ENCODE measurements around the gene RBM22. TPM values are rescaled to one million over a fixed set of nuclear protein-coding genes. Genes with fewer than 3 reads are reported as not detected.

Gene RBM22
- total and polyA plus RNA-seq, 4 donors, result 27.2 to 49.9 (median 38.6) TPM

- Histone ChIP-seq H3K4me3 (no peak overlapping the region), H3K36me3 (ENCODE audit: control insufficient read depth in 4 of 4, insufficient read depth in 4 of 4, low read length in 4 of 4) (peaks cover 0 to 22% (median 11%) of the 10 kb centered on the region in 4 donors), H3K9me3 (ENCODE audit: control insufficient read depth in 4 of 4, insufficient read depth in 3 of 4, low read length in 3 of 4) (no peaks in the 10 kb centered on the region), H3K9ac (ENCODE audit: insufficient read depth in 1 of 2, low read length in 2 of 2) (no peak overlapping the region), H3K27ac (ENCODE audit: low read depth in 1 of 2, low read length in 1 of 2) (no peak overlapping the region), H3K4me1 (ENCODE audit: control insufficient read depth in 5 of 5, insufficient read depth in 5 of 5, low read length in 5 of 5) (peaks cover 0 to 2% (median 0%) of the 10 kb centered on the region in 5 donors), H3K27me3 (ENCODE audit: control insufficient read depth in 3 of 3, insufficient read depth in 3 of 3, low read length in 2 of 3) (no peaks in the 10 kb centered on the region)
- DNase-seq (no peak), ATAC-seq (ENCODE audit: insufficient read depth, low FRiP score) (no peak)
- TF ChIP-seq CTCF (IDR thresholded peaks at IDR 0.05; ENCODE audit: control extremely low read depth, extremely low read depth), result no peak
Measured at GRCh38 chr5:150740992-150741391, 40.1 kb upstream of the RBM22 start.

GRCh38 chr5:150738862-150739261 is 38.0 kb upstream of the RBM22 start:
- H3K9me3 ChIP-seq (ENCODE audit: control insufficient read depth in 4 of 4, insufficient read depth in 3 of 4, low read length in 3 of 4), result peaks cover 0 to 4% (median 0%) of the 10 kb centered on the region in 4 donors

GRCh38 chr5:150734579-150735384 is 33.9 kb upstream of the RBM22 start:
- no peak for TF ChIP-seq CTCF (IDR thresholded peaks at IDR 0.05; ENCODE audit: control extremely low read depth, extremely low read depth)
- DNase-seq (no peak), ATAC-seq (ENCODE audit: insufficient read depth, low FRiP score) (no peak)
- Histone ChIP-seq H3K9me3 (ENCODE audit: control insufficient read depth in 4 of 4, insufficient read depth in 3 of 4, low read length in 3 of 4) (peaks cover 0 to 4% (median 0%) of the 10 kb centered on the region in 4 donors), H3K9ac (ENCODE audit: insufficient read depth in 1 of 2, low read length in 2 of 2) (no peak overlapping the region), H3K4me1 (ENCODE audit: control insufficient read depth in 5 of 5, insufficient read depth in 5 of 5, low read length in 5 of 5) (peaks cover 0 to 3% (median 0%) of the 10 kb centered on the region in 5 donors), H3K27ac (ENCODE audit: low read depth in 1 of 2, low read length in 1 of 2) (peak overlapping the region in 1 of 2 donors; percentile 49), H3K27me3 (ENCODE audit: control insufficient read depth in 3 of 3, insufficient read depth in 3 of 3, low read length in 2 of 3) (no peaks in the 10 kb centered on the region), H3K36me3 (ENCODE audit: control insufficient read depth in 4 of 4, insufficient read depth in 4 of 4, low read length in 4 of 4) (peaks cover 5 to 44% (median 32%) of the 10 kb centered on the region in 4 donors), H3K4me3 (no peak overlapping the region)
- WGBS, 2 donors, result 54 to 82% methylated on average over 7 of the region's 7 CpGs

More at GRCh38 chr5:150738862-150739261, 38.0 kb upstream of the RBM22 start:
- Histone ChIP-seq H3K4me1 (ENCODE audit: control insufficient read depth in 5 of 5, insufficient read depth in 5 of 5, low read length in 5 of 5) (peaks cover 0 to 3% (median 0%) of the 10 kb centered on the region in 5 donors), H3K27ac (ENCODE audit: low read depth in 1 of 2, low read length in 1 of 2) (no peak overlapping the region), H3K27me3 (ENCODE audit: control insufficient read depth in 3 of 3, insufficient read depth in 3 of 3, low read length in 2 of 3) (no peaks in the 10 kb centered on the region), H3K4me3 (no peak overlapping the region), H3K9ac (ENCODE audit: insufficient read depth in 1 of 2, low read length in 2 of 2) (no peak overlapping the region), H3K36me3 (ENCODE audit: control insufficient read depth in 4 of 4, insufficient read depth in 4 of 4, low read length in 4 of 4) (peaks cover 2 to 41% (median 16%) of the 10 kb centered on the region in 4 donors)
- TF ChIP-seq CTCF (IDR thresholded peaks at IDR 0.05; ENCODE audit: control extremely low read depth, extremely low read depth), result no peak
- DNase-seq (no peak), ATAC-seq (ENCODE audit: insufficient read depth, low FRiP score) (no peak)
- 94 to 96% methylated on average over 7 of the region's 7 CpGs for WGBS, 2 donors
